Thoracic aorta (tissue), 2 donors: ENCODE data around the gene FAM219B. TPM values are rescaled to one million over a fixed set of nuclear protein-coding genes. Genes with fewer than 3 reads are reported as not detected.

Experiments
- ATAC-seq: fragments of 150-250 bp; one replicate; pipeline ENCODE4 v1.8.0; 2017; ENCODE audit warnings: low read depth; ENCODE audit not compliant: insufficient number of reproducible peaks, low FRiP score
- DNase-seq: peaks from one replicate; pipeline ENCODE4 v3.0.0-alpha.2; 2020; ENCODE audit warnings: low spot score
- H3K27ac ChIP-seq, 2 donors: fragments of 200-600 bp; sonication (generic); 1 replicate in 1 of 2; 2 replicates in 1 of 2; pipeline ENCODE4 v1.5.1; 2016; ENCODE audit warnings: mild to moderate bottlenecking in 2 of 2, moderate library complexity in 2 of 2
- H3K27me3 ChIP-seq: fragments of 200-600 bp; sonication (generic); replicated peaks from 2 replicates; pipeline ENCODE4 v1.6.0; 2016; ENCODE audit warnings: mild to moderate bottlenecking; ENCODE audit not compliant: insufficient read depth
- H3K36me3 ChIP-seq: fragments of 200-600 bp; sonication (generic); one replicate; pipeline ENCODE4 v1.5.1; 2016
- H3K4me1 ChIP-seq, 2 donors: fragments of 200-600 bp; sonication (generic); 1 replicate in 1 of 2; 2 replicates in 1 of 2; pipeline versions ENCODE4 v1.5.1 to v1.6.0; 2016; ENCODE audit warnings: low read depth in 2 of 2, mild to moderate bottlenecking in 1 of 2; ENCODE audit not compliant: control insufficient read depth in 1 of 2
- H3K4me3 ChIP-seq: fragments of 200-600 bp; sonication (generic); 2 replicates; pipeline ENCODE4 v1.5.1; 2016; ENCODE audit warnings: mild to moderate bottlenecking
- H3K9me3 ChIP-seq: fragments of 200-600 bp; sonication (generic); 2 replicates; pipeline ENCODE4 v1.5.1; 2016
- total RNA-seq, 2 donors: library from RNA; depleted of rRNA; stranded (reverse); fragments of >200 nt; gene quantifications; one replicate each; pipeline versions ENCODE4 v1.1.0 to v1.2.3, GENCODE V29; 2016
- TF ChIP-seq, protein P1 (sequence below): fragments of 200-600 bp; sonication (generic); IDR thresholded peaks from one replicate; pipeline ENCODE4 v1.5.1; 2019; ENCODE audit warnings: antibody characterized with exemption

The FAM219B gene
- total RNA-seq, 2 donors from 2014 or later, result 61.1 to 85.6 TPM

DNA sequence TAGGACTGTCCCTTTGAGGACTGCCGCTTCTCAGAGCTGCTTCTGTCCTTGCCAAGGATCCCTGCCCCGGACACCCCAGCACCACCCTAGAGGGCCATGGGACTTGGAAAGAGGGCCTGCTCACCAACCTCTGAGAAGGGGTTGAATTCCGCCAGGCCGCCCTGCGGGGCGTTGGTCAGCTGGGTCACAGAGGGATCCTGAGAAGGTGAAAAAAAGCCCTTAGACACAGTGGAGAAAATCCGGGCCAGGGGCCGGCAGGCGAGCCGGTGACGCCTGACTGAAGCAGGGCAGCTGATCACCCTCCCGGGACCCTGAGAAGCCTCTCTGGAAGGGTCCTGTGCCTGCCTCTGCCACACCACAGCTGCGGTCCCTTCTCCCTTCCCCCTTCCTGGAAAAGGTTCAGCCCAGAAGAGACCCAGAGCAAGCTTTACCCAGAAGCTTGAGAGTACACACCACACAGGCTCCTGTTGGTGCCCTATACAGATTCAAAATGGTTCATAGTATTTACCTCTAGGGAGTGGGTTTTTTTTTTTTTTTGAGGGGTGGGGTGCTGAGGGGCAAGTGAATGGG, 52.1 kb downstream of the FAM219B start:
- Histone ChIP-seq H3K27ac (no peak overlapping the region), H3K9me3 (no peaks in the 10 kb centered on the region), H3K36me3 (peaks cover 51% of the 10 kb centered on the region), H3K4me1 (peaks cover 0 to 5% of the 10 kb centered on the region in 2 donors), H3K4me3 (no peak overlapping the region), H3K27me3 (no peaks in the 10 kb centered on the region)
- TF ChIP-seq, protein P1, sequence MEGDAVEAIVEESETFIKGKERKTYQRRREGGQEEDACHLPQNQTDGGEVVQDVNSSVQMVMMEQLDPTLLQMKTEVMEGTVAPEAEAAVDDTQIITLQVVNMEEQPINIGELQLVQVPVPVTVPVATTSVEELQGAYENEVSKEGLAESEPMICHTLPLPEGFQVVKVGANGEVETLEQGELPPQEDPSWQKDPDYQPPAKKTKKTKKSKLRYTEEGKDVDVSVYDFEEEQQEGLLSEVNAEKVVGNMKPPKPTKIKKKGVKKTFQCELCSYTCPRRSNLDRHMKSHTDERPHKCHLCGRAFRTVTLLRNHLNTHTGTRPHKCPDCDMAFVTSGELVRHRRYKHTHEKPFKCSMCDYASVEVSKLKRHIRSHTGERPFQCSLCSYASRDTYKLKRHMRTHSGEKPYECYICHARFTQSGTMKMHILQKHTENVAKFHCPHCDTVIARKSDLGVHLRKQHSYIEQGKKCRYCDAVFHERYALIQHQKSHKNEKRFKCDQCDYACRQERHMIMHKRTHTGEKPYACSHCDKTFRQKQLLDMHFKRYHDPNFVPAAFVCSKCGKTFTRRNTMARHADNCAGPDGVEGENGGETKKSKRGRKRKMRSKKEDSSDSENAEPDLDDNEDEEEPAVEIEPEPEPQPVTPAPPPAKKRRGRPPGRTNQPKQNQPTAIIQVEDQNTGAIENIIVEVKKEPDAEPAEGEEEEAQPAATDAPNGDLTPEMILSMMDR, result no peak
- ATAC-seq, result no peak
- DNase-seq, result no peak

DNA sequence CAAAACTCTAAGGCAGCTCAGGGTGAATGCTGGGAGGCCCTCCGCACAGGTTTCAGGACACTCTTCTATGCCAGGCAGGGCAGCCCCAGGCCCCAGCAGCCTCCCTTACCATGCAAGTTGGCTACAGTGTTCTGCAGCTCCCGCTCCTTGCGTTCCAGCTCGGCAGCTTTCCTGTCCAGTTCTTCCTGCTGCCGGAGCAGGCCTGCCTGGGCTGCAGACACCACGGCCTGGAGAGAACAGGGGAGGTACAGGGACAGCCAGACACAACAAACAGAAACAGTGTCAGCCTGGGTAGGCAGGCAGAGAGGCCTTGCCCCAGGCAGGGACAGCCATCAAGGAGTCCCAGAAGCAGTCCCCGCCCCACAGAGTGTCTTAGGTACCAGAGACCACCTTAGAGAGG, 54.7 kb downstream of the FAM219B start:
- DNase-seq (no peak), ATAC-seq (no peak)
- Histone ChIP-seq H3K4me1 (peaks cover 0 to 5% of the 10 kb centered on the region in 2 donors), H3K4me3 (no peak overlapping the region), H3K36me3 (peaks cover 65% of the 10 kb centered on the region), H3K9me3 (no peaks in the 10 kb centered on the region), H3K27me3 (no peaks in the 10 kb centered on the region), H3K27ac (no peak overlapping the region)
- TF ChIP-seq, protein P1, result no peak

DNA sequence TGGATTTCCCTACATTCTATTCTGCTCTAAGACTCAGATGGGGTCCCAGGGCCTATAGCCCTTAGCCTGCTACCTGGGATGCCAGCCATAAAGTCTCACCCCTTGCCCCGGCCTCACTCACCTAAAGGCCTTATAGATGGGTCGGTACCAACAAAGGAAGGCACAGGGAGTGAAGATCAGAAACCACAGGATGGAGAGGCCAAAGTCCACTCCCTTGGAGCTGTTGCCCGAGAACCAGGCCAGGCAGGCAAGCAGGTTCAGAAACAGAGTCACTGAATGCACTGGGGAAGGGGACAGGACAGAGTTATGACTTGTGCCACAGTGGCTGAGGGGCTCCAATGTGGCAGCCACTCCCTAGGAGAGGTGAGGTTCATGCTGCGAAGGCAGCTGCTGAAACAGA, 56.3 kb downstream of the FAM219B start:
- H3K9me3 ChIP-seq, result no peaks in the 10 kb centered on the region
- no peak overlapping the region for H3K4me3 ChIP-seq
- no peaks in the 10 kb centered on the region for H3K4me1 ChIP-seq
- peaks cover 65% of the 10 kb centered on the region for H3K36me3 ChIP-seq
- H3K27me3 ChIP-seq, result no peaks in the 10 kb centered on the region
- DNase-seq (no peak), ATAC-seq (no peak)
- TF ChIP-seq, protein P1, result no peak
- no peak overlapping the region for H3K27ac ChIP-seq

Other genes with a start within 250 kb of the FAM219B start
- gene EDC3, start 210.8 kb downstream of the FAM219B start, total RNA-seq, result 10 to 100 TPM; 11.5 to 16.2 TPM
- under 1 TPM in 1 of 2 donors, not detected in 1; 0.54 TPM for gene CYP1A1, start 181.3 kb downstream of the FAM219B start, total RNA-seq
- gene CYP1A2, start 158.0 kb downstream of the FAM219B start, total RNA-seq, result not detected
- gene CSK, start 124.8 kb downstream of the FAM219B start, total RNA-seq, result 10 to 100 TPM; 32.7 to 61.6 TPM
- not detected for gene LMAN1L, start 94.0 kb downstream of the FAM219B start, total RNA-seq
- gene CPLX3, start 80.2 kb downstream of the FAM219B start, total RNA-seq, result not detected
- 10 to 100 TPM; 34.9 to 72.2 TPM for gene ULK3, start 63.7 kb downstream of the FAM219B start, total RNA-seq
- gene SCAMP2, start 33.5 kb downstream of the FAM219B start, total RNA-seq, result 10 to 100 TPM; 62.1 to 84.5 TPM
- 10 to 100 TPM; 45.6 to 65.5 TPM for gene MPI, start 16.8 kb downstream of the FAM219B start, total RNA-seq
- 10 to 100 TPM; 45.2 to 66.3 TPM for gene COX5A, start 31.2 kb upstream of the FAM219B start, total RNA-seq
- gene RPP25, start 49.9 kb upstream of the FAM219B start, total RNA-seq, result 10 to 100 TPM; 11.7 to 11.8 TPM
- 1 to 10 TPM; 1.5 to 3.5 TPM for gene SCAMP5, start 88.7 kb upstream of the FAM219B start, total RNA-seq
- 10 to 100 TPM in 1 of 2 donors, 1 to 10 TPM in 1; 8.5 to 13.7 TPM for gene PPCDC, start 116.7 kb upstream of the FAM219B start, total RNA-seq